Neutrophil (primary cell): ENCODE results near the gene METTL16.

ENCODE experiments used
- H3K27ac ChIP-seq: fragments of 200-600 bp; sonication (generic); 2 replicates; pipeline ENCODE4 v1.5.1; 2016; ENCODE audit warnings: mild to moderate bottlenecking, moderate library complexity
- H3K27me3 ChIP-seq: fragments of 200-600 bp; sonication (generic); 2 replicates; pipeline ENCODE4 v1.6.0; 2016; ENCODE audit warnings: mild to moderate bottlenecking
- H3K36me3 ChIP-seq: fragments of 200-600 bp; sonication (generic); 2 replicates; pipeline ENCODE4 v1.5.1; 2017
- H3K4me1 ChIP-seq, 2 experiments: fragments of 200-600 bp in 1 of 2; sonication (generic) in 1 of 2; 1 replicate in 1 of 2; 2 replicates in 1 of 2; pipeline versions ENCODE4 v1.5.1 to v1.6.1; 2013 to 2016; ENCODE audit warnings: low read depth in 1 of 2, low read length in 1 of 2, mild to moderate bottlenecking in 1 of 2, moderate library complexity in 1 of 2; ENCODE audit not compliant: control insufficient read depth in 1 of 2, insufficient read depth in 1 of 2
- H3K4me3 ChIP-seq, 2 experiments: fragments of 200-600 bp in 1 of 2; sonication (generic) in 1 of 2; 1 replicate in 1 of 2; 2 replicates in 1 of 2; pipeline ENCODE4 v1.5.1; 2013 to 2016; ENCODE audit warnings: low read depth in 1 of 2, low read length in 1 of 2, mild to moderate bottlenecking in 1 of 2, moderate library complexity in 1 of 2
- H3K9me3 ChIP-seq: fragments of 200-600 bp; sonication (generic); 2 replicates; pipeline ENCODE4 v1.5.1; 2016
- CTCF ChIP-seq: fragments of 200-600 bp; sonication (generic); IDR thresholded peaks from 2 replicates; pipeline ENCODE4 v1.5.1; 2016; ENCODE audit warnings: antibody characterized with exemption

Gene METTL16

GRCh38 chr17:2421315-2422147 is 90.2 kb downstream of the METTL16 start:
- H3K27me3 ChIP-seq: no peaks in the 10 kb centered on the region
- no peak overlapping the region for H3K4me3 ChIP-seq
- peaks cover 17% of the 10 kb centered on the region for H3K36me3 ChIP-seq
- H3K4me1 ChIP-seq: no peaks in the 10 kb centered on the region
- no peak overlapping the region for H3K27ac ChIP-seq
- no peak for TF ChIP-seq CTCF
- no peaks in the 10 kb centered on the region for H3K9me3 ChIP-seq

GRCh38 chr17:2420176-2420575 is 91.5 kb downstream of the METTL16 start:
- TF ChIP-seq CTCF: no peak
- Histone ChIP-seq H3K27me3 (no peaks in the 10 kb centered on the region), H3K9me3 (no peaks in the 10 kb centered on the region), H3K36me3 (peaks cover 17% of the 10 kb centered on the region), H3K27ac (no peak overlapping the region), H3K4me1 (peaks cover 3 to 7% of the 10 kb centered on the region in 2 experiments), H3K4me3 (no peak overlapping the region)

- H3K27me3 ChIP-seq: no peaks in the 10 kb centered on the region
- no peak overlapping the region for H3K4me3 ChIP-seq
- H3K27ac ChIP-seq: no peak overlapping the region
- TF ChIP-seq CTCF: no peak
- H3K9me3 ChIP-seq: no peaks in the 10 kb centered on the region
- H3K4me1 ChIP-seq: peaks cover 3 to 7% of the 10 kb centered on the region in 2 experiments
- peaks cover 17% of the 10 kb centered on the region for H3K36me3 ChIP-seq
Measured at GRCh38 chr17:2419486-2419885, 92.2 kb downstream of the METTL16 start.

GRCh38 chr17:2418572-2418971 is 93.1 kb downstream of the METTL16 start:
- H3K27ac ChIP-seq: no peak overlapping the region
- H3K4me3 ChIP-seq: no peak overlapping the region
- peaks cover 17% of the 10 kb centered on the region for H3K36me3 ChIP-seq
- H3K4me1 ChIP-seq: peaks cover 3 to 7% of the 10 kb centered on the region in 2 experiments
- no peaks in the 10 kb centered on the region for H3K9me3 ChIP-seq
- TF ChIP-seq CTCF: no peak
- no peaks in the 10 kb centered on the region for H3K27me3 ChIP-seq

- peak overlapping the region; percentile 43 for H3K27ac ChIP-seq
- TF ChIP-seq CTCF: peak; percentile 98
- H3K27me3 ChIP-seq: no peaks in the 10 kb centered on the region
- peaks cover 14% of the 10 kb centered on the region for H3K36me3 ChIP-seq
- no peaks in the 10 kb centered on the region for H3K9me3 ChIP-seq
- H3K4me1 ChIP-seq: peaks cover 3 to 7% of the 10 kb centered on the region in 2 experiments
- no peak overlapping the region for H3K4me3 ChIP-seq
Measured at GRCh38 chr17:2416010-2416734, 95.5 kb downstream of the METTL16 start.
